Osteocyte (in vitro differentiated cells): ENCODE measurements around the gene CCBE1. TPM values are rescaled to one million over a fixed set of nuclear protein-coding genes. Genes with fewer than 3 reads are reported as not detected.
"Not testable (repeated sequence)": the region's sequence is repeated elsewhere in the genome, so short reads cannot be mapped to it uniquely, and the experiment has no call there.

Experiments
- DNase-seq: peaks from one replicate; pipeline ENCODE4 v3.0.0; 2021; ENCODE audit warnings: mixed read lengths; ENCODE audit not compliant: unreplicated experiment; ENCODE audit errors: extremely low spot score
- H3K27ac Mint-ChIP-seq: one replicate; pipeline ENCODE4 v1.8.0; 2021; ENCODE audit warnings: mild to moderate bottlenecking, mixed read lengths; ENCODE audit not compliant: unreplicated experiment
- H3K27me3 Mint-ChIP-seq: one replicate; pipeline ENCODE4 v1.8.0; 2021; ENCODE audit warnings: mixed read lengths; ENCODE audit not compliant: unreplicated experiment
- H3K36me3 Mint-ChIP-seq: one replicate; pipeline ENCODE4 v1.8.0; 2021; ENCODE audit warnings: mixed read lengths; ENCODE audit not compliant: unreplicated experiment
- H3K4me1 Mint-ChIP-seq: one replicate; pipeline ENCODE4 v1.8.0; 2021; ENCODE audit warnings: mixed read lengths; ENCODE audit not compliant: unreplicated experiment
- H3K4me3 Mint-ChIP-seq: one replicate; pipeline ENCODE4 v1.8.0; 2021; ENCODE audit warnings: mild to moderate bottlenecking, moderate library complexity, mixed read lengths; ENCODE audit not compliant: unreplicated experiment
- H3K9me3 Mint-ChIP-seq: one replicate; pipeline ENCODE4 v1.8.0; 2021; ENCODE audit warnings: mixed read lengths; ENCODE audit not compliant: unreplicated experiment
- total RNA-seq: library from RNA; stranded (reverse); gene quantifications from 2 replicates; pipeline ENCODE4 v1.2.1, GENCODE V29; 2021
- TF ChIP-seq, protein P1 (sequence below): fragments of 200-600 bp; sonication (generic); IDR thresholded peaks from 2 replicates; pipeline ENCODE4 v1.5.0; 2021; ENCODE audit warnings: antibody characterized with exemption, mild to moderate bottlenecking, moderate library complexity

The CCBE1 gene
- total RNA-seq, 1 donor from 2014 or later, result 22.8 TPM

DNA sequence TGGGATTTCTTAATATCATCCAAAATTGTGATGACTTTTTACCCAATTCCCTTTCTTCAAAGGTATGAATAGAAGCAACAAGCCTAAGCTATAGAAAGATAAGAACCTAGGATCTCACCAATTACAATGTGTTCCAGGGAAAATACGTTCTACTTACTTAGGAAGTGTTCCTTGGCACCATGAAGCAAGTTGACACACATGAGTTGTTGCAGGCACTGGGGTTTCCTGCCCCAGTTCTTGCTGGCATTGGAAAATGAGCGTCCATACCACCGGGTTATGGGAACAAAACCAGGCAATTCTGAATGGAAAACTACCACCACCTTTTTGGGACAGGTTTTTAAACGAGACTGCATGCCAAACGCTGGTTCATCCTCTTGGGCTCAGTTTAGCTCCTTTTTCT is 46.2 kb downstream of the CCBE1 start:
- no peak for DNase-seq
- TF ChIP-seq, protein P1, sequence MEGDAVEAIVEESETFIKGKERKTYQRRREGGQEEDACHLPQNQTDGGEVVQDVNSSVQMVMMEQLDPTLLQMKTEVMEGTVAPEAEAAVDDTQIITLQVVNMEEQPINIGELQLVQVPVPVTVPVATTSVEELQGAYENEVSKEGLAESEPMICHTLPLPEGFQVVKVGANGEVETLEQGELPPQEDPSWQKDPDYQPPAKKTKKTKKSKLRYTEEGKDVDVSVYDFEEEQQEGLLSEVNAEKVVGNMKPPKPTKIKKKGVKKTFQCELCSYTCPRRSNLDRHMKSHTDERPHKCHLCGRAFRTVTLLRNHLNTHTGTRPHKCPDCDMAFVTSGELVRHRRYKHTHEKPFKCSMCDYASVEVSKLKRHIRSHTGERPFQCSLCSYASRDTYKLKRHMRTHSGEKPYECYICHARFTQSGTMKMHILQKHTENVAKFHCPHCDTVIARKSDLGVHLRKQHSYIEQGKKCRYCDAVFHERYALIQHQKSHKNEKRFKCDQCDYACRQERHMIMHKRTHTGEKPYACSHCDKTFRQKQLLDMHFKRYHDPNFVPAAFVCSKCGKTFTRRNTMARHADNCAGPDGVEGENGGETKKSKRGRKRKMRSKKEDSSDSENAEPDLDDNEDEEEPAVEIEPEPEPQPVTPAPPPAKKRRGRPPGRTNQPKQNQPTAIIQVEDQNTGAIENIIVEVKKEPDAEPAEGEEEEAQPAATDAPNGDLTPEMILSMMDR, result no peak
- Mint-ChIP-seq H3K9me3 (no peaks in the 10 kb centered on the region), H3K36me3 (no peaks in the 10 kb centered on the region), H3K27ac (peak overlapping the region; percentile 75), H3K4me1 (peaks cover 63% of the 10 kb centered on the region), H3K27me3 (no peaks in the 10 kb centered on the region), H3K4me3 (no peak overlapping the region)

DNA sequence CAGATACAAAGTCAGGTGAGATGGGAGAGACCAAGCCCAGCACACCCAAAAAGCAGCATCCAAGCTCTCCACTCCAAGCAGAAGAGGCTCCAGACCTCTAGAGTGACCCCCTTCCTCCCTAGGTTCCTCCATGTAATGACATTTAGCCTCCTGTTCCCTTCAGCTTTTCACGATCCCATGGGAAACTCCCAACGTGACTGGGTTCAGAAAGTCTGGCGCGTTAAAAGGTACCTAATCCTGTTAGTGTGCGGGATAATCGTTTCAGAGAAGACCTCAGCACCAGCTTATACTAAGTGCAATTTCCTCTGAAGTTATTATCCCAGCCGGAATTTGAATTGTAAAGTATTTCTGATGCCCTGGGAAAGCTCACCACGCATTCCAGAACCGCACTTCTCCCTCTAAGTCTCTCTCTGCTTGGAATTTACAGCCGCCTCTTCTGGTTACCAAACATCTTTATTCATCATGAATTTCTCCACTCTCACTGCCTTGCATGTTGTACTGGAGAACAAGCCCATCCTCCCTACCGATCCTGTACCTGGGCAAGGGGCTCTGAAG is 46.9 kb downstream of the CCBE1 start:
- Mint-ChIP-seq H3K4me3 (no peak overlapping the region), H3K9me3 (no peaks in the 10 kb centered on the region), H3K27ac (peak overlapping the region; percentile 75), H3K36me3 (no peaks in the 10 kb centered on the region), H3K27me3 (no peaks in the 10 kb centered on the region), H3K4me1 (peaks cover 60% of the 10 kb centered on the region)
- TF ChIP-seq, protein P1, result no peak
- DNase-seq, result peak; percentile 32

DNA sequence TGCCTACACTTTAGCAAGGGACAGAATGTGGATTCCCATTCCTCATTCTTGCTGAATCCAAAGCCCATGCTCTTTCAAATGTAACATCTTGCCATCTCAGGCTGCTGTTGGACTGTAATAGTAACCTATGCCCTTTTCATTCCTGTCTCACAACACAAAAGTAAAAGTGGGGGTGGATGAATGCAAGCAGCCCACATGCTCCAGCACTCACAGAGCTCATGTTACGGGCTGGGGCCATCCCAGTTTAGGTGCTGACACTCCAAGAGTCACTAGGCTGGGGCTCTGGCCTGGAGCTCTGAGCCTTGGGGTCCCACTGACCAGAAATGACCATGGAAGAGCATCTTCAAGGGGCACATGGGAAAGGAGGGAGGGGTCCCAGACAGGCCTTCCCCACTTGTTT is 47.6 kb downstream of the CCBE1 start:
- Mint-ChIP-seq H3K27ac (peak overlapping the region; percentile 67), H3K4me3 (no peak overlapping the region), H3K9me3 (no peaks in the 10 kb centered on the region), H3K36me3 (no peaks in the 10 kb centered on the region), H3K27me3 (no peaks in the 10 kb centered on the region), H3K4me1 (peaks cover 57% of the 10 kb centered on the region)
- peak; percentile 66 for DNase-seq
- TF ChIP-seq, protein P1, result no peak

DNA sequence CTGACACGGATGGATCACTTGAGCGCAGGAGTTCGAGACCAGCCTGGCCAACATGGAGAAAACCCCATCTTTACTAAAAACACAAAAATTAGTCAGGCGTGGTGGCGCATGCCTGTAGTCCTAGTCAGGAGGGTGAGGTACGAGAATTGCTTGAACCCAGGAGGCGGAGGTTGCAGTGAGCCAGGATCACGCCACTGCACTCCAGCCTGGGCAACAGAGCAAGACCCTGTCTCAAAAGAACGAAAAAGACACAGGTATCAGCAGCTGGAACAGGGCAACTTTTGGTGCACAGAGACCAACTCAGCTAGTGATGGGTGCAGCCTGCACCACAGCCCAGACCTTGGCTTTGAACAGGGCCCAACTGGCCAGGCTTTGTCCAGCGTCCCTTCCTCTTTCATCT is 48.8 kb downstream of the CCBE1 start:
- not testable (repeated sequence) for H3K4me3 Mint-ChIP-seq, H3K9me3 Mint-ChIP-seq, H3K27me3 Mint-ChIP-seq, H3K27ac Mint-ChIP-seq, H3K36me3 Mint-ChIP-seq
- peaks cover 51% of the 10 kb centered on the region for H3K4me1 Mint-ChIP-seq
- peak; percentile 56 for DNase-seq

DNA sequence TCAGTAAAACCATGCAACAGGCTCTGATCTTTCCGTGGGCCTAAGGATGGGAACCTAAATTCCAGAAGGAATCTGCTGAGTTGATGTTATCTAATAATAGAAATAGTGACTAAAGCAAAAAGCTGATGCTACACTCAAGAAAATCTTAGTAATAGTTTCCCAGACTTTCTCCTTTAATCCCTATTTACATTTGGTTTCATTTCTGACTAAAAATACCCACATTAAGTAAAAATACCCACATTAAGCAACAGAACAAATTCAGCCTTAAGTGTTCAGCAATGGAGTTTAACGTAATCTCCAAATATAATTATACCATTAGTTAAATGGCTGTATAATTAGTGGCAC is 50.3 kb downstream of the CCBE1 start:
- H3K36me3 Mint-ChIP-seq, result no peaks in the 10 kb centered on the region
- no peaks in the 10 kb centered on the region for H3K27me3 Mint-ChIP-seq
- peaks cover 47% of the 10 kb centered on the region for H3K4me1 Mint-ChIP-seq
- no peak for DNase-seq
- peak overlapping the region; percentile 83 for H3K27ac Mint-ChIP-seq
- H3K4me3 Mint-ChIP-seq, result no peak overlapping the region
- TF ChIP-seq, protein P1, result no peak
- H3K9me3 Mint-ChIP-seq, result no peaks in the 10 kb centered on the region
